Fibroblast of lung (primary cell): ENCODE data around the gene DLGAP1. TPM values are rescaled to one million over a fixed set of nuclear protein-coding genes. Genes with fewer than 3 reads are reported as not detected.
"Not testable (repeated sequence)": the region's sequence is repeated elsewhere in the genome, so short reads cannot be mapped to it uniquely, and the experiment has no call there.

ENCODE experiments used
- DNase-seq, 2 donors: peaks; one replicate each; pipeline versions ENCODE4 v3.0.0 to v3.0.0-alpha.2; 2010; ENCODE audit warnings: low read depth in 2 of 2
- H2AFZ ChIP-seq: 2 replicates; pipeline ENCODE4 v1.5.1; 2012; ENCODE audit warnings: low read length, control low read depth, inconsistent platforms
- H3K27ac ChIP-seq: 2 replicates; pipeline ENCODE4 v1.5.1; 2011; ENCODE audit warnings: low read length, control low read depth; ENCODE audit not compliant: insufficient read depth
- H3K27me3 ChIP-seq: 2 replicates; pipeline ENCODE4 v1.5.1; 2011; ENCODE audit warnings: mild to moderate bottlenecking, low read length; ENCODE audit not compliant: control insufficient read depth, insufficient read depth
- H3K36me3 ChIP-seq: 2 replicates; pipeline ENCODE4 v1.5.1; 2011; ENCODE audit warnings: low read length; ENCODE audit not compliant: control insufficient read depth, insufficient read depth
- H3K4me1 ChIP-seq: 2 replicates; pipeline ENCODE4 v1.5.1; 2011; ENCODE audit warnings: low read length; ENCODE audit not compliant: control insufficient read depth, insufficient read depth; ENCODE audit errors: extremely low read depth
- H3K4me2 ChIP-seq: 2 replicates; pipeline ENCODE4 v1.5.1; 2011; ENCODE audit warnings: low read length, control low read depth; ENCODE audit not compliant: insufficient read depth; ENCODE audit errors: extremely low read depth
- H3K4me3 ChIP-seq, 4 experiments: fragments of 200-600 bp in 1 of 4; sonication (generic) in 1 of 4; replicated peaks in 1 of 4; 2 replicates each; pipeline ENCODE4 v1.5.1; 2011 to 2016; ENCODE audit warnings: low read length in 4 of 4, low read depth in 3 of 4, mild to moderate bottlenecking in 3 of 4, control low read depth in 2 of 4, inconsistent platforms in 1 of 4, mixed read lengths in 1 of 4; ENCODE audit not compliant: insufficient read depth in 1 of 4; ENCODE audit errors: control extremely low read depth in 1 of 4
- H3K79me2 ChIP-seq: 2 replicates; pipeline ENCODE4 v1.5.1; 2012; ENCODE audit warnings: mild to moderate bottlenecking, low read length, inconsistent platforms; ENCODE audit not compliant: control insufficient read depth, insufficient read depth
- H3K9ac ChIP-seq: 2 replicates; pipeline ENCODE4 v1.5.1; 2011; ENCODE audit warnings: mild to moderate bottlenecking, low read length, control low read depth; ENCODE audit not compliant: insufficient read depth
- H3K9me3 ChIP-seq: 2 replicates; pipeline ENCODE4 v1.5.1; 2012; ENCODE audit warnings: low read depth, low read length; ENCODE audit not compliant: control insufficient read depth, insufficient read depth
- H4K20me1 ChIP-seq: 2 replicates; pipeline ENCODE4 v1.5.1; 2011; ENCODE audit warnings: low read length; ENCODE audit not compliant: control insufficient read depth, insufficient read depth; ENCODE audit errors: extremely low read depth
- EZH2 ChIP-seq: IDR thresholded peaks from 2 replicates; pipeline ENCODE4 v1.5.1; 2012; ENCODE audit warnings: low read length, control low read depth, mild to moderate bottlenecking; ENCODE audit errors: missing control alignments
- polyA plus RNA-seq, 2 donors: library from polyadenylated mRNA; depleted of rRNA in 1 of 2; stranded (reverse) in 1 of 2; unstranded in 1 of 2; fragments of >200 nt; gene quantifications; 2 replicates each; pipeline ENCODE4 v1.2.1, GENCODE V29; 2011 to 2012; ENCODE audit warnings: missing spikeins in 1 of 2
- total RNA-seq: library from RNA; depleted of rRNA; stranded (reverse); fragments of >200 nt; gene quantifications from 2 replicates; pipeline ENCODE4 v1.2.1, GENCODE V29; 2014
- TF ChIP-seq, protein P1 (sequence below), 2 donors: IDR thresholded peaks in 1 of 2; conservative IDR thresholded peaks in 1 of 2; 1 replicate in 1 of 2; 2 replicates in 1 of 2; pipeline ENCODE4 v1.5.1; 2011 to 2012; ENCODE audit warnings: low read length in 2 of 2, control low read depth in 1 of 2, inconsistent platforms in 1 of 2, low read depth in 1 of 2, mild to moderate bottlenecking in 1 of 2

The DLGAP1 gene
- total and polyA plus RNA-seq, 2 donors (not counting 1 experiment from before 2014, with no cell fraction given) = 0.16 to 0.17 TPM

DNA sequence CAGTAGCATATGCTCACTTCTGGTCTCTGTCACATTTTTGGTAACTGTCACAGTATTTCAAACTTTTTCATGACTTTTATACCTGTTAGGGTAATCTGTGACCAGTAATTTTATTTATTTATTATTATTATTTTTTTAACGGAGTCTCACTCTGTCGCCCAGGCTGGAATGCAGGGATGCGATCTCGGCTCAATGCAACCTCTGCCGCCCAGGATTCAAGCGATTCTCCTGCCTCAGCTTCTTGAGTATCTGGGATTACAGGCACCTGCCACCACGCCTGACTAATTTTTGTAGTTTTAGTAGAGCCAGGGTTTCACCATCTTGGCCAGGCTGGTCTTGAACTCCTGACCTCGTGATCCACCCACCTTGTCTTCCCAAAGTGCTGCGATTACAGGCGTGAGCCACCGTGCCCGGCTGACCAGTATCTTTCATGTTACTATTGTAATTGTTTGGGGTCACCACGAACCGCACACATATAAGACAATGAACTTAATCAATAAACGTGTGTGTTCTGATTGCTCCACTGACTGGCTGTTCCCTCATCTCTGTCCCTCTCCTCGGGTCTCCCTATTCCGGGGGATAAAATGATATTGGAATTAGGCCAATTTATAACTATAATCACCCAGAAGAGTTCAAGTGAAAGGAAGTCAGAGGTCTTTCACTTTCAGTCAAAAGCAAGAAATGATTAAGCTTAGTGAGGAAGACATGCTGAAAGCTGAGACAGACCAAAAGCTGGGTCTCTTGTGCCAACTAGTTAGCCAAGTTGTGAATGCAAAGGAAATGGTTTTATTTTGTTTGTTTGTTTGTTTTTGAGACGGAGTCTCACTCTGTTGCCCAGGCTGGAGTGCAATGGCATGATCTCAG lies 982.2 kb downstream of the DLGAP1 start:
- no peaks in the 10 kb centered on the region for H3K27me3 ChIP-seq
- H3K9me3 ChIP-seq = no peaks in the 10 kb centered on the region
- DNase-seq = no peak
- no peak overlapping the region for H2AFZ ChIP-seq
- H4K20me1 ChIP-seq = no peaks in the 10 kb centered on the region
- no peaks in the 10 kb centered on the region for H3K36me3 ChIP-seq
- H3K79me2 ChIP-seq = no peaks in the 10 kb centered on the region
- no peak overlapping the region for H3K27ac ChIP-seq
- no peak overlapping the region for H3K4me2 ChIP-seq
- TF ChIP-seq EZH2 = no peak
- H3K4me3 ChIP-seq = no peak overlapping the region
- no peak overlapping the region for H3K9ac ChIP-seq
- no peaks in the 10 kb centered on the region for H3K4me1 ChIP-seq

DNA sequence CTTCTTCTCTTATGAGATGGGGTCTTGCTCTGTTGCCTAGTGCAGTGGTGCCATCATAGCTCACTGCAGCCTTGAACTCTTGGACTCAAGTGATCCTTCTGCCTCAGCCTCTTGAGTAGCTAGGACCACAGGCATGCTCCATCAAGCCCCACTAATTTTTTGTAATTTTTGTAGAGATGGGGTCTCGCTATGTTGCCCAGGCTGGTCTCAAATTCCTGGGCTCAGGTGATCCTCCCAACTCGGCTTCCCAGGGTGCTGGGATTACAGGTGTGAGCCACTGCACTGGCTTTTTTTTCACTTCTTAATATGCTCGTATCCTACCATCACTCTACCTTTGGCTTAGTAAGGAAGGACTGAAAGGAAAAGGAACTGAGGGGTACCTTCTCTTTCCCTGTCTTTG lies 983.0 kb downstream of the DLGAP1 start:
- not testable (repeated sequence) for H4K20me1 ChIP-seq, H3K27me3 ChIP-seq, H3K4me3 ChIP-seq, H3K4me1 ChIP-seq, H3K27ac ChIP-seq, H2AFZ ChIP-seq, H3K9me3 ChIP-seq, DNase-seq, H3K36me3 ChIP-seq, H3K79me2 ChIP-seq, H3K9ac ChIP-seq, H3K4me2 ChIP-seq

GRCh38 chr18:3471141-3471648 lies 983.9 kb downstream of the DLGAP1 start:
- DNase-seq = no peak
- Histone ChIP-seq H3K4me3 (no peak overlapping the region), H3K4me1 (no peaks in the 10 kb centered on the region), H3K27ac (no peak overlapping the region), H3K79me2 (no peaks in the 10 kb centered on the region), H3K9ac (no peak overlapping the region), H2AFZ (no peak overlapping the region), H3K27me3 (no peaks in the 10 kb centered on the region), H3K36me3 (no peaks in the 10 kb centered on the region), H3K4me2 (no peak overlapping the region), H3K9me3 (no peaks in the 10 kb centered on the region), H4K20me1 (no peaks in the 10 kb centered on the region)
- TF ChIP-seq, protein P1, sequence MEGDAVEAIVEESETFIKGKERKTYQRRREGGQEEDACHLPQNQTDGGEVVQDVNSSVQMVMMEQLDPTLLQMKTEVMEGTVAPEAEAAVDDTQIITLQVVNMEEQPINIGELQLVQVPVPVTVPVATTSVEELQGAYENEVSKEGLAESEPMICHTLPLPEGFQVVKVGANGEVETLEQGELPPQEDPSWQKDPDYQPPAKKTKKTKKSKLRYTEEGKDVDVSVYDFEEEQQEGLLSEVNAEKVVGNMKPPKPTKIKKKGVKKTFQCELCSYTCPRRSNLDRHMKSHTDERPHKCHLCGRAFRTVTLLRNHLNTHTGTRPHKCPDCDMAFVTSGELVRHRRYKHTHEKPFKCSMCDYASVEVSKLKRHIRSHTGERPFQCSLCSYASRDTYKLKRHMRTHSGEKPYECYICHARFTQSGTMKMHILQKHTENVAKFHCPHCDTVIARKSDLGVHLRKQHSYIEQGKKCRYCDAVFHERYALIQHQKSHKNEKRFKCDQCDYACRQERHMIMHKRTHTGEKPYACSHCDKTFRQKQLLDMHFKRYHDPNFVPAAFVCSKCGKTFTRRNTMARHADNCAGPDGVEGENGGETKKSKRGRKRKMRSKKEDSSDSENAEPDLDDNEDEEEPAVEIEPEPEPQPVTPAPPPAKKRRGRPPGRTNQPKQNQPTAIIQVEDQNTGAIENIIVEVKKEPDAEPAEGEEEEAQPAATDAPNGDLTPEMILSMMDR (conservative IDR thresholded peaks at IDR 0.05 in 1 of 2, IDR thresholded peaks at IDR 0.05 in 1 of 2; ENCODE audit: low read depth in 1 of 2, low read length in 2 of 2) = no peak
- no peak for TF ChIP-seq EZH2

DNA sequence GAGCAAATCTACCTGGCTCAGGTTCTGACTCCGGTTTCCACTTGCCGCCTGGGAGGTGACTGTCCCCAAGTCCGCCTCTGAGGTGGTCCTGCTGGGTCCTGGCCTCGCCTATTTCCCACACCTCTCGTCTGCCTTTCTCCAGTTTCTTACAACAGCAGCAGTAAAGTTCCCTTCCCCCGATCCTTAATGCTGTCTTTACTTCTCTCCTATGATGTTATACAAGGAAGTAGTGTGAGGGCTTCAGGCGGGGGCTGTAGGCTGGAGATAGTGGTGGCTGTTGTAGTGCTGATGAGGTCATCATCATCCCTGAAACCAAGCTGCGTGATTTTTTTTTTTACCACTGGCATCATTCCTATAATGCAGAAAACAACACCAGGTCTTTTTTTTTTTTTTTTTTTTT lies 986.3 kb downstream of the DLGAP1 start:
- TF ChIP-seq, protein P1 (conservative IDR thresholded peaks at IDR 0.05 in 1 of 2, IDR thresholded peaks at IDR 0.05 in 1 of 2; ENCODE audit: low read depth in 1 of 2, low read length in 2 of 2) = no peak
- no peak for TF ChIP-seq EZH2
- DNase-seq = no peak
- no peaks in the 10 kb centered on the region for H3K79me2 ChIP-seq
- H3K9ac ChIP-seq = no peak overlapping the region
- no peaks in the 10 kb centered on the region for H3K27me3 ChIP-seq
- no peak overlapping the region for H3K4me2 ChIP-seq
- no peaks in the 10 kb centered on the region for H3K4me1 ChIP-seq
- H3K27ac ChIP-seq = no peak overlapping the region
- no peaks in the 10 kb centered on the region for H3K9me3 ChIP-seq
- H3K36me3 ChIP-seq = no peaks in the 10 kb centered on the region
- H3K4me3 ChIP-seq = no peak overlapping the region
- H4K20me1 ChIP-seq = no peaks in the 10 kb centered on the region
- no peak overlapping the region for H2AFZ ChIP-seq
